HG03097 (cell line): Measurements from ENCODE around the gene DKK2.
"Not testable (repeated sequence)": the region's sequence is repeated elsewhere in the genome, so short reads cannot be mapped to it uniquely, and the experiment has no call there.

Source experiments
- ATAC-seq: cut with Tn5 transposase; IDR thresholded peaks from one replicate; pipeline ENCODE4 v1.9.1; 2021; ENCODE audit not compliant: unreplicated experiment, low FRiP score

Gene DKK2

GRCh38 chr4:106929248-106929647, 106.9 kb downstream of the DKK2 start:
- ATAC-seq: no peak

GRCh38 chr4:106914223-106914622, 121.9 kb downstream of the DKK2 start:
- ATAC-seq: no peak

- no peak for ATAC-seq
These were observed 126.5 kb downstream of the DKK2 start for GRCh38 chr4:106909486-106910188.

GRCh38 chr4:106908049-106908448, 128.1 kb downstream of the DKK2 start:
- ATAC-seq: not testable (repeated sequence)

- no peak for ATAC-seq
These were observed 128.9 kb downstream of the DKK2 start for GRCh38 chr4:106907216-106907615.

GRCh38 chr4:106906728-106907127, 129.4 kb downstream of the DKK2 start:
- ATAC-seq: no peak

GRCh38 chr4:106898621-106899230, 137.4 kb downstream of the DKK2 start:
- ATAC-seq: no peak

- no peak for ATAC-seq
These were observed 142.2 kb downstream of the DKK2 start for GRCh38 chr4:106893903-106894302.

GRCh38 chr4:106893395-106893881, 142.7 kb downstream of the DKK2 start:
- no peak for ATAC-seq

- ATAC-seq: no peak
These were observed 143.3 kb downstream of the DKK2 start for GRCh38 chr4:106892786-106893185.

GRCh38 chr4:106875340-106875739, 160.8 kb downstream of the DKK2 start:
- ATAC-seq: no peak
